GM19025 (cell line): ENCODE measurements around the gene CACUL1.
"Not testable (repeated sequence)": the region's sequence is repeated elsewhere in the genome, so short reads cannot be mapped to it uniquely, and the experiment has no call there.

Experiments
- ATAC-seq: cut with Tn5 transposase; IDR thresholded peaks from one replicate; pipeline ENCODE4 v1.9.1; 2021; ENCODE audit warnings: mild to moderate bottlenecking, low read depth, moderate library complexity; ENCODE audit not compliant: unreplicated experiment

CACUL1 gene

DNA sequence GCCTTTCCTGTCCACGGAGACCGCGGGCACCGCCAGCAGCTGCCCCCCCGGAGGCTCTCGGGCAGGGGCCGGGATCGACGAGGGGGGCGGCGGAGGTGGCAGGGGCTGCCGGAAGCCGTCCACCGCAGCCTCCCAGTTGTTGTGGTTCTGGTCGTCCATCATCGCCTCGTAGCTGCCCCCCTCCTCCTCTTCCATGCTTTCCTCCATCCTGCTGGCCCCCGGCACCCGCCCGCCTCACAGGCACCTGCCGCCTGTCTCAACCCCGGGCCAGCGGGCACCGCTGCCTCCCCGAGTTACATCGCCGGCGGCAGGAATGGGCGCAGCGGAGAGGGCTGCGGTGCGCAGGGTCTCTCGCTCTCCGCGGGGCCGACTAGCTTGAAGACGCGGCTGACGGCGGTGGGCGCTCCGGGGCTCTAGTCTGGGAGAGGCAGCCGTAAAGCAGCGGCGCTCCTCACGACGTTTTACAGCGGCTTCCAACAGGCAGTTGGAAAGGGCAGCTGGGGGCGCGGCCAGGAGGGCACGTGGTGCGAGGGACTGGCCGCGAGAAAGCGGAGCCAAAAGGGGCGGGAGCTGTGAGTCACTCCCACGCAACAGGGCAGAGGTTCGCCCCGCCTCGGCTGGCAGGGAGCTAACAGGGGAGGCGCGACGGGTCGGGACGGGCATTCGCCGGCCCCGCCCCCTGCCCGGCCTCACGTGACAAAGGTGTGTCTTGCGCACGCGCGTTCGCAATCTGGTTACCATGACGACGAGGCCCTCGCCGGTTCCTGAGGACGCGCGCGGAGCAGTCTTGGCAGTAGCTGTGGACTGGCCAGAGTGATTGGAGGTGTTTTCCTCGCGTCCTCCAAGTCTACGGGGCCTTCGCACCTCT, at the start of gene CACUL1:
Gene CACUL1 (minus strand): TSS at position 415 of the 868 bp plus-strand sequence. CDS start 208 bp downstream, at position 207.
- peak; percentile 95 for ATAC-seq

- no peak for ATAC-seq
Measured at GRCh38 chr10:118804262-118804773, 49.5 kb upstream of the CACUL1 start.

- no peak for ATAC-seq
Measured at GRCh38 chr10:118802126-118802793, 47.5 kb upstream of the CACUL1 start.

DNA sequence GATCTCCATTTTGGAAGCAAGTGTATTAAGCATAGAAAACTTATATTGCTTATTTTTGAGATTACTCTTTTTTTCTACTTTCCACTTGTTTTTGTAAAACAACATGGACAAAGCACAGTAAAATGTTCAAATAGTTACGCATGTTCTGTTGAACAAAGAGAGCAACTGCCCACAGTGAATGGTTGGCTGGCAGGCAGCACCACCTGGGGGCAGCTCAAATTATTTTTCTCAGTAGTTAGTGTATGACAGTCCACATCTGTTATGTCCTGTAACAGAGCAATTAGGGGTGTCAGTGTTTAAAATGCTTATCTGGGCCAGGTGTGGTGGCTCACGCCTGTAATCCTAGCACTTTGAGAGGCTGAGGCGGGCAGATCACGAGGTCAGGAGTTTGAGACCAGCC, 46.1 kb upstream of the CACUL1 start:
- ATAC-seq: no peak

- no peak for ATAC-seq
Measured at GRCh38 chr10:118799777-118800176, 45.0 kb upstream of the CACUL1 start.

GRCh38 chr10:118798231-118798662, 43.5 kb upstream of the CACUL1 start:
- no peak for ATAC-seq

- not testable (repeated sequence) for ATAC-seq
Measured at GRCh38 chr10:118794971-118795370, 40.2 kb upstream of the CACUL1 start.

- no peak for ATAC-seq
Measured at GRCh38 chr10:118793545-118793944, 38.8 kb upstream of the CACUL1 start.

GRCh38 chr10:118792526-118792925, 37.8 kb upstream of the CACUL1 start:
- ATAC-seq: no peak

GRCh38 chr10:118790058-118790457, 35.3 kb upstream of the CACUL1 start:
- ATAC-seq: no peak

GRCh38 chr10:118785551-118785950, 30.8 kb upstream of the CACUL1 start:
- no peak for ATAC-seq

- ATAC-seq: no peak
Measured at GRCh38 chr10:118783776-118784545, 29.2 kb upstream of the CACUL1 start.

GRCh38 chr10:118782916-118783465, 28.2 kb upstream of the CACUL1 start:
- not testable (repeated sequence) for ATAC-seq

DNA sequence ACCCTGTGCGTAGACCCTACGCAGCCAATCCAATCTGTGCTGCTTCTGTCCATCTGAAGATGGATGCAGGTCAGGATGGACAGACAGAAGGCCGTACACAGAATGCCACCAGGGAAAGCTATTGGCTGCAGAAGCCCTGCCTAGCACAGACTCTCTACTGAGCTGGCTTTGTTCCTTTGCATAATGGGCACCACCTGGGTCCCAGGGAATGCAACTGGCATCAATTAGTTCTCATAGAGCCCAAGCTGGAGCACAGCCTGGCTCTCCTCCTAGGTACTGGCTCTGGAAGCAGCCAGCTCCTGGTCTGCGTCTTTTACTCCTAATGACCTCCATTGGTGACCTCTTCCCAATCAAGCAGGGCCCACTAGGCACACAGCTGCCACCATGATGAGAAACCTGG, 26.8 kb upstream of the CACUL1 start:
- no peak for ATAC-seq

GRCh38 chr10:118778727-118779126, 24.0 kb upstream of the CACUL1 start:
- ATAC-seq: no peak

DNA sequence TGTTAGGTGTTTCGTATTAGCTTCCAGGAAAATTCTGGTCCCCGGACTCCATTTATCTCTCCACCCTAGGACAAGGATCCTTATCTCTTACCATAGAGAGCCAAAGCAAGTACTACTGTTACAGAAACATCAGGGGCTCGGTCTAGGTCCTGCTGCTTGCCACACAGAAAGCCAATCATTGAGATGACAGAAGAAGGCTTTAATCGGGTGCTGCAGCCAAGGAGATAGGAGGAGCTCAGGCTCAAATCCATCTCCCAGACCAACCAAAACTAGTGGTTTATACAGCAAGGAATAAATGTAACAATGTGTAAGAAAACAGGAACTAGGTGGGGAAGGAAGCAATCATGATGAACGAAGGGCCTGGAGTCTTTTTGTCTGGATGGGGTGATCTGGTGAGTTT, 22.2 kb upstream of the CACUL1 start:
- ATAC-seq: no peak

DNA sequence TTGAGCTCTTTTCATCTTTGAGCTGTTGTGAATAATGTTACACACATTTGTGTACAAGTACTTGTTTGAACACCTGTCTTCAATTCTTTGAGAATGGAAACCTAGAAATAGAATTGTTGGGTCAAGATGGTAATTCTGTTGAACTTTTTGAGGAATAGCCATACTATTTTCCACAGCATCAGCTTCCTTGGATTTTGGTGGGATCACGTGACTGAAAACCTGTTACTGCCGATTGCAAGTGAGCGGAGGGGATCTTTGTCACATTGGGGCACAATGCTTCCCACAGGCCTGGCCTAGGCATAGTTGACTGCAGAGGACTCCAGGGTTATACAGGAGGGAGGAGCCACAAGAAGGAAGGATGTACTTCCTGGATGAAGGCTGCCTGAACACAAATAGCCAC, 21.3 kb upstream of the CACUL1 start:
- no peak for ATAC-seq

- ATAC-seq: no peak
Measured at GRCh38 chr10:118775478-118775877, 20.7 kb upstream of the CACUL1 start.

- ATAC-seq: no peak
Measured at GRCh38 chr10:118773041-118773440, 18.3 kb upstream of the CACUL1 start.

GRCh38 chr10:118771976-118772375, 17.2 kb upstream of the CACUL1 start:
- no peak for ATAC-seq
